HG02938 (cell line): ENCODE results near the gene CASZ1.

ENCODE experiments used
- ATAC-seq: cut with Tn5 transposase; IDR thresholded peaks from one replicate; pipeline ENCODE4 v1.9.1; 2021; ENCODE audit warnings: mild to moderate bottlenecking, moderate library complexity; ENCODE audit not compliant: unreplicated experiment

The CASZ1 gene

DNA sequence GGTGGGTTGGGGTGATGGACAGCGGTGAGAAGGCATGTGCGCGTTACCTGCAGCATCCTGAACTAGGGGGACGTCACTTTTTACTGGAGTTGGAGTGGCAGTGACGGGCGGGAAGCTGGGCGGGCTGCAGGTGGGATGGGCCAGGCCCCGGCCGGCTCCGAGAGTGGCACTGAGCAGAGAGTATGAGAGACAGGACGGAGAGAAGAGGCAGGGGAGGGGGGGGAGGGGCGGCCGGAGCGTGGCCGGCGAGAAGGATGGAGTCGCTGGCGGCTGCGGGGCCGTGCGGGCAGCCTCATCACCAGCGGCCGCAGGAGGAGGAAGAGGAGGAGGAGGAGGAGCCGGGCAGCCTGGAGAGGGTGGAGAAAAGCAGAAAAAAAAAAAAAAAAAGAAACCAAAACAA lies 154.5 kb downstream of the CASZ1 start:
- no peak for ATAC-seq

DNA sequence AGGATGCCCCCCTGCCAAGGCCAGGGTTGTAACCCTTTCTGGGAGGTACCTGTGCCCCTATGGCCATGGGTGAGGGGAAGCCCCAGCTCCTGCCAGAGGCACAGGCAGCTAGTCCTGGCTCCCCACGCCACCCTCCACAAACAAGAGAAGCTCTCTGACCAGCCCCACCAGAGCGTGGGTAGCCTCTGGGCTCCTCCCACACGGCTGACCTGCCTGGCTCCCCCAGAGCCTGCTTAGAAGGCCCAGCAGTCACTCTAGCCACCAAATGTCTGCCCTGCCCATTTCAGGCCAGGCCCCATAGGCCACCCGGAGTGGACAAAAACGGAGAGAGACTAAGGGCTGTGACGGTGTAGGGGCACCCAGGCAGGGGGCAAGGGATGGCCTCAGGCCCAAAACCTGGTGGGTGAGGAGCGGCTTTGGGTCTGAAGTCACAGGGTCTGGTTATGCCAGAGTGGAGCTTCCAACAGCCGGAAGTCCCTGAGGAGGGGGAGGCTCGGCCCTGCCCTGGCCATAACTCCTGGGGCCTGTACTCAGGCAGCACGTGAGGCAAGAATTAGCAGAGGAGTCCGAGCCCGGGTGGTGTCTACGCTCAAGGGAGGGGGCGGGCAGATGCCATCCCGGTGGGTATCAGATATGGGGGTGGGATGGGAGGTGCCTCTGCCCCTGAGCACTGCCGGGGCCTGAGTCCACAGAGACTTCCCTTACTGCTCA lies 155.4 kb downstream of the CASZ1 start:
- no peak for ATAC-seq

DNA sequence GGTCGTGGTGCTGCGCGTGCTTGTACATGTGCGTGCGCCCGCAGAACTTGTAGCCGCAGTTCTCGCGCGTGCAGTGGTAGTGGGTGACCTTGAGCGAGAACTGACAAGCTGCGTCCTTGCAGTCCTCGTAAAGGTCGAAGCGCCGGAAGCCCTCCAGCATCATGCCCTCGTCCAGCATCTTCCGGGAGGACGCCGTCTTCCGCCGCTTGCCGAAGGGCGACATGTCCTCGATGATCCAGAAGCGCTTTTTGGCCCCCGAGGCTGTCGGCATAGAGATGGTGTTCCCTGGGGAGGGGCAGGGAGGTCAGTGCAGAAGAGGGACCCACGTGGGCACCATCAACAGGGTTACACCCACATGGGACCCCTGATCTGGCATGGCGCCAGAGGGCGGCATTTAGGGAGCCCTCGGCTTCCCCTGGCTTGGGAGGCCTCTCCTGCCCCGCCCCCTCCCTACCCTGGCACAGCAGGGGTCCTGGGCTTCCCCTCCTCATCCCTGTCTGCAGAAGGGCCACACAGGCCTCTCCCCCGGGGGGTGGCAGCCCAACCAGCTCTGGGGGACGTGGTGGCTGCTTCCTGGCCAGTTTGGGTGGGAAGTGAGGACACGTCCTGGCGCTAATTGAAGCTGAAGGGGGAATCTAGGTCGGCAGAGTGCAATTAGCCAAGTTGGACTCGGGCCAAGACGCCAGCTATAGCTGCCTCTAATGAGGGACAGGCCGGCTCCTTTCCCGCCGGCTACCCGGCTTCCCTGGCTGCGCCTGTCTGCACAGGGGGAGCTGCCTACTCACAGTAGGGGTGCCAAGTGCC lies 156.5 kb downstream of the CASZ1 start:
- no peak for ATAC-seq

DNA sequence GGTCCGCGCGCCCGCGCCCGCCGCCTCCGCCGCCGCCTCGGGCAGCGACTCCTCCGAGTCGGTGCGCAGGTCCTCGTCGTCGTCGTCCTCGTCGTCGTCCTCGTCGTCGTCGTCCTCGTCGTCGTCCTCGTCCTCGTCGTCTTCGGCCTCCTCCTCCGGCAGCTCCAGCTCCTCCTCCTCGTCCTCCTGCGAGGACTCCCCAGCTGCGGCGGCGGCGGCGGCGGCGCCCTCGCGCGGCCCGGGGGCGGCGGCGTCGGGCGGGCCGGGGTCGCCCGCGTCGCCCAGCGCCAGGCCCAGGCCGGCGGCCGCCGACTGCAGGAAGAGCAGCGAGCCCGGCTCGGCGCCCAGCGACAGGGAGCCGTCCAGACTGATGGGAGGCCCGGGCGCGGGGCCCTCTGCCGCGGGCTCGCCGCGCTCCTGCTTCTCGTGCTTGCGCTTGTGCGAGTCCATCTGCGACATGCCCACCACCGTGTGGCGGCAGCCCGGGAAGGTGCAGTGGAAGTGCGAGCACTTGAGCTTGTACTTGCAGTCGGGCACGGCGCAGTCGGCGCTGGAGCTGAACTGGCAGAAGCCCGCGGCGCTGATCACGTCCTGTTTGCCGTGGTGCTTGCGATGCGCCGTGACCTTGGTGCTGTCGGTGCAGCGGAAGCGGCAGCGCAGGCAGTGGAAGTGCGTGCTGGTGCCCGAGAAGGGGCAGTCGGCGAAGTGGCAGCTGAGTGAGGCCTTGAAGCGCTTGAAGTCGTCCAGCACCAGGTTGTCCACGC lies 157.3 kb downstream of the CASZ1 start:
- ATAC-seq = no peak

DNA sequence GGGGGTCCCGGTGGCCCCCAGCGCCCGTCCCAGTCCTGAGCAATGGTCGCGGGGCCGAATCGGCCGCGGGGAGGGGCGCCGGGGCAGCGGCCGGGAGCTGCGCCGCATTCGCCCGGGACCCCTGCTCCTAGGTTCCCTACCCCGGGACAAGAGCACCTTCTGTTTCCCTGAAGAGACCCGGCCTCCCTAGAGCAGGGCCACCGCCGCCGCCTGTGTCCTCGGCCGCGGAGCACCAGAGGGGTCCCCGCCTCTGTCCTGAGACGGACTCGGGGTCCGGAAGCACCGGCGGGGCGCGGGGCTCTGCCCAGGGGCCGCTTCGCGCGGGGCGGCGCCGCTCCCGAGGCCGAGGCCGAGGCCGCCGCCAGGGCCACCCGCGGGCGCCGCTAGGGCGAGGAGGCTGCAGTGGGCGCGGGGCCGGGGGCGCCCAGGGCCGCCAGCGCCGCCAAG lies 157.9 kb downstream of the CASZ1 start:
- no peak for ATAC-seq

DNA sequence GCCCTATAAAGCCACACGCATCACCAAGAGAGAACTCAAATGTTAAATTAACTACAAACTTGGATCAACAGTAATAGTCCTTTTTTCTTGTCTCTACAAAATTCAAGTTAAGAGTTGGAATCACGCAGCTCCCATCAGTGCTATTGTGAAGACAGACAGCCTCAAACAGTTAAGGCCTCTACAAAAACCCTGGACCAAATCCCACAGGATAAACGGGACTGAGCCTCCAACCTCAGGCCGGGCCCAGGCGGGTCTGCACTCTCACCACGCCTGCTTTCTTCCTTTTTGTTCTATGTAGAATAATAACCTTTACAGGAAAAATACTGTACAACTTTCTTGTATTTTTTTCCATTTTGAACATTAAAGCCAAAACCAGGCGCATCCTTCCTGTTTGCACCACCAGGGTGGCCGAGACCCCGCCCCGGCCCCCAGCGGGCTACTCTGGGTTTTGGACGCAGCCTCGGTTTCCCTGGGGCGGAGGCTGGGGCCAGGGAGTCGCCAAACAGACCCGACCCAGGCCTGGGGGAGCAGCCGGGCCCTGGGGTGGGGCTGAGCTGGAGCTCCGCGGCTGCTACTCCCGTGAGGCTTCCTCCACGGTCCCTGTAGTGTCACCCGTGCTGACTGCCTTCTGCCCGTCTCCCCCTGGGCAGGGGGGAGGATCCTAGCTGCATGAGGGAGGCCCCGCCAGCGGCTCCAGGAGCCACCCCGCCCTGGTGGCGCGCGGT lies 158.4 kb downstream of the CASZ1 start:
- ATAC-seq = no peak

DNA sequence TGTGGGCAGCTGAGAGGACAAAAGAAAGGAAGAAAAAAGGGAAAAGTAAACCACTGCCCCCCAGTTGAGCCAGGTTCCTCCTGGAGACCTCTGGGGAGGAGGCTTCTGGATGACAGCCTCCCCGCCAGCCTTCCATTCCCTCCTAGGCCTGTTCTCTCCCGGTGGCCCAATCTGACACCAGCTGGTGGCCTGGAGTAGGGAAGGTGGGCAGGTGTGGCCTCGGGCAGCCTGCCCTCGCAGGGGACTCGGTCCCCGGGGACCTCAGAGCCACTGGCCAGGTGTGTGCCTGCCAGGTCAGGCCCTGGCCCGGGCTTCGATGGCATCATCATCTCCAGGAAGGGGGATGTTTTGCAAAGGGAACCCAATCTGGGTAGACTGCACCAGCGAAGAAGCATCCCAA lies 159.0 kb downstream of the CASZ1 start:
- ATAC-seq = no peak

DNA sequence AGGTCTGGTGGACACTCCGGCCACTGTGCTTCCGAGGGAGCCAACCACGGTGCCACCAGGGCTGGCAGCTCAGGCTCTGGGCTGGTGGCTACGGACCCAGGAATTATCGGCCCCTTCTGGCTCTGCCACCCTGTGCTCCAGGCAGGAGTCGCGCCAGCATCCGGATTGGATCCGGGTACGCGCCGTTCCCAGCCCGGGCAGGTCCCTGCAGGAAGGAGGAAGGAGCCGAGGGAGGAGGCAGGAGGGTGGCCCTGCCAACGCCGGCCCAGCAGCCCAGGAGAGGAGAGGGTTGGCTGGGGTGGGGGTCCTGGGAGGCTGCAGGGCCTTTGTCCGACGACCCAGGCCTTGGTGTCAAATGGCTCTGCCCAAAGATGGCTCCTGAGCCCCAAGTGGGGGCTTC lies 160.5 kb downstream of the CASZ1 start:
- no peak for ATAC-seq

DNA sequence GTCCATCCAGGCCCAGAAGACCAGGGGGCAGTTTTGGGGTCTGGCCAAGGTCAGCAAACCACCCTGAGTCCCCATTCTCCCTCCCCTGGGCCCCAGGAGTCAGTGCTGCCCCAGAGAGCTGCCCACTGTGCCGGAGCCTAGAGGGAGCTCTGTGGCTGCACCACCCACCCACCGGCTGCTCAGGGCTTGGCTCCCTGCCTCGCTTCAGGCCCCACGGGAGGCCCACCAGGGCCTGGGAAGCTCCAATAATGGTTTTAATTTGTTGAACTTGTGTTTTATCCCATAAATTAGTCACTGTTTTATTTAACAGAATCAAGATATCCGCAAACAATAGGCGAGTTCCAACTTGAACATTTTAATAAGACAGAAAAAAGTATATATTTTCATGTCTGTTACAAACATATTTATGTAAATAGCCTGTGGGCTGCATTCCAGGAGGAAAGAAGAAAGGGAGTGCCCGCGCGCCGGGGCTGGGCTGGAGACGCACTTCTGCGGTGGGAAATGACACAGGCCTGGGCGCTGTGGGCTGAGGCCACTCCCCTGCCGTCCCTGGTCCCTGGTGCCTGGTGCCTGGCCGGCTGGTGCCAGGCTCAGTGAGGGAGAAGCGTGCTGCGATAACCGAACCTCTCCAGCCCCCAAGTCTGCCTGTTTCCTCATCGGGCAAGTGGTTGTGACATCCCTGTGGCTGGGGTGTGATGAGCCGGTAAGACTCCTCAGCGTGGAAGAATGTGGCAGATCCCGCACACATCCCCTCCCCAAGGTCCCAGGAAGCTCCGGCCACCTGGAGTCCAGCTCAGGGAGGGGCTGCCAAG lies 161.2 kb downstream of the CASZ1 start:
- no peak for ATAC-seq

DNA sequence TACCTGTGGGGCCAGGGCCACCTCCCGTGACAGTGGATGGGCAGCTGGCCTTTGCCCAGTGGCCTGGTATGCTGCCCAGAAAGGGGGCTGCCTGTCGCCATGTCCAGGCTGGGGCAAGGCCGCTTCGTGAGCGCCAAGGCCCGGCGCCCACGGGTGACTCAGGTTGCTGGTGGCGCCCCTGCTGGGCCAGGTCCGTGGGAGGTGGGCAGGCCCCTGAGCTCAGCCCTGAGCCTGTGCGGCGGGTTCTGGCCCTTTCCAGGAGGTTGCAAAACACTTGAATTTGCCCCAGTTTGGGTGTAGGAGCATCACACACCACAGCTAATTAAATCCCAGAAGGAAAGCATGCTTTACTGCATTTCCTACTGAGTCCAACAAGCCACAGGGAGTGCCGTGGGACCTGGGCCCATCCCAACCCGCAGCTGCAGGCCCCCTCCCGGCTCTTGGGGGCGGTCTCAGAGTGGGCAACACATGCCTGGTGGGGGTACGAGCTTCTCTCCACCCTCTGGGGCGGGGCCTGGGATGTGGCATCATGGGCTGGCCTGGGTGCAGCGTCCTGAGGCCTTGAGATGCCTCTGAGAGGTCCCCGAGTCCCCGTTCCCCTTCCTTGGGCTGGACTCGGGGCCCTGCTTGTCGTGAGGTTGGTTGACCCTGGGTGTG lies 161.9 kb downstream of the CASZ1 start:
- ATAC-seq = no peak

DNA sequence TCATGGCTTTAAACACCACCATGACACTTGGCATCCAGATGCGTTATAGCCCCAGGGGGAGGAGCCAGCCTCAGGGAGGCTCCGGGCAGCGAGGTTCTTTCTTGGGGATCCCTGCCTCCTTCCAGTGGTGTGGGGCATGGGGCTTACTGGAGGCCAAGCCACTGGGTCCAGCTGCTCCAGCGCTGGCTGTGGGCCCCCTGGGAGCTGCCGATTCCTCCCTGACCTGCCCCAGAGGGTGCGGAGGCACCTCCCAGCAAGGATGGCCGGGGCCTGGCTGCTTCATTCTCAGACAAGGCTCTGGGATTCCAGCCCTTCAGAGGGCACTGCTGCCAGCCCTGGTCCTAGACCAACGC lies 162.4 kb downstream of the CASZ1 start:
- no peak for ATAC-seq

DNA sequence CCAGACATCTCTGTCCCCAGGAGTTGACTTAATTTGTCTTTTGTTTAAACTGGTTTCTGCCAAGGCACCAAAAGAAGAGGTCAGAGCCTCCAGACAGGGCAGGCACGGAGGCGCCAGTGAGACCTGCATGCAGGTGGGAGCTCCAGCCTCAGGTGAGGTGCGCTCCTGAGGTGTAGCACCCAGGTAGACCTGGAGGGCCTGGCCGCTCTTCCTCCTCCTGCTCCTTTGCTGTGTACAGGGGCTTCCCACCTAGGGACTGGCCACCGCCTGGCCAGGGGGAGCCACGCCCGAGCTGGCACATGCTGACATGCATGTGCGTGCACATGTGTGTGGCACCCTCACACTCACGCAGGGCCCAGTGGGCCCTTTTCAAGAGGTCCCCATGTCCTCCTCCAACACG lies 163.0 kb downstream of the CASZ1 start:
- no peak for ATAC-seq

DNA sequence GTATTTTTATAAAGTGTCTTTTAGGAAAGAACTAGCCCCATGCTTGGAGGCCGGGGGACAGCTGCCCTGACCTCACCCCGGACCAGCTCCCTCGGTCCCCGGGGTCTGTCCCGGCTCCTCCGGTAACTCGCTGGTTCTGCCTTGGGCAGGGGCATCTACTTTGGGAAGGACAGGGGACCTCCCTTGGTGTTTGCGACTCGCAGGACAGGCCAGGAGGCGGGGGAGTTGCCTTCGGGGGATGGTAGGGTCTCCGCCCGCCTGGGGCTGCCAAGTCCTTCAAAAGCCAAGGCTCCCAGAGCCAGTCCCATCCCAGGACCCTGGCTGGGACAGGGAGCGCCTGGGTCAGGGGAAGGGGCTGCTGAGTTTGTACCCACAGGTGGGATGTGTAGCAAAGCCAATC lies 163.8 kb downstream of the CASZ1 start:
- ATAC-seq = no peak

DNA sequence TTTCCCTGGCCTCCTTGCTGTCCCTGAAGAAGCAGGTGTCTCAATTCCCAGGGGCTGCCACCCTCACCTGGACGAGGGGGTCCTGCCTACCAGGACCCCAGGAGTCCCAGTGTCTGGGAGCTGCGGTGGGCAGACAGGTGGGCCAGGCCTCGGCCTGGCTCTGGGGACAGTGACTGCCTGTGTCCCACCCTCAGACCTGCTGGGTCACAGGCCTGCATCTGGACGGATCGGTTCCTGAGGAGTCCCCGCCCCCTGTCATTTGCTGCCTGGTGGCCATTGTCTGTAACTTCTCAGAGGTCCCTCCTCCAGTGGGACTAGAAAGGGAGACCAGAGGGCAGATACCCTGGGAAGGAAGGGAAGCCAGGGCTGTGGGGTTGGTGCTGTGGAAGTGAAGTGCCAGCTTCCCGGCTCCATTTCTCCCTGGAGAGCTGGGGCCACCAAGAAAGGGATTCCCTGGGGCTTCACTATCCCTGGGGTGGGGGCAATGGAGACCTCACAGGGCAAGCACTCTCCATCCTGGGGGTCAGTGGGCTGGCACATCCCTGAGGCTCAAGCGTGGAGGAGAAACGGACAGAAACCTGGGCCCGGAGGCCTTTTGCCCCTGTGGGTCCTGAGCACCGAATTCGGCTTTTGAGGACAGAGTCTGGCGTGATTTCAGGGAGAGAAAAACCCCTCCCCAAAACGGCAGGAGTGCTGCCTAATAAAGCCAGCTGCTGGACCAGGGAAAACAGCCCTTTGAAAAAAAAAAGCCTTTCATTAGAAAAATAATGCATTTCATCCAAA lies 164.4 kb downstream of the CASZ1 start:
- ATAC-seq = no peak

DNA sequence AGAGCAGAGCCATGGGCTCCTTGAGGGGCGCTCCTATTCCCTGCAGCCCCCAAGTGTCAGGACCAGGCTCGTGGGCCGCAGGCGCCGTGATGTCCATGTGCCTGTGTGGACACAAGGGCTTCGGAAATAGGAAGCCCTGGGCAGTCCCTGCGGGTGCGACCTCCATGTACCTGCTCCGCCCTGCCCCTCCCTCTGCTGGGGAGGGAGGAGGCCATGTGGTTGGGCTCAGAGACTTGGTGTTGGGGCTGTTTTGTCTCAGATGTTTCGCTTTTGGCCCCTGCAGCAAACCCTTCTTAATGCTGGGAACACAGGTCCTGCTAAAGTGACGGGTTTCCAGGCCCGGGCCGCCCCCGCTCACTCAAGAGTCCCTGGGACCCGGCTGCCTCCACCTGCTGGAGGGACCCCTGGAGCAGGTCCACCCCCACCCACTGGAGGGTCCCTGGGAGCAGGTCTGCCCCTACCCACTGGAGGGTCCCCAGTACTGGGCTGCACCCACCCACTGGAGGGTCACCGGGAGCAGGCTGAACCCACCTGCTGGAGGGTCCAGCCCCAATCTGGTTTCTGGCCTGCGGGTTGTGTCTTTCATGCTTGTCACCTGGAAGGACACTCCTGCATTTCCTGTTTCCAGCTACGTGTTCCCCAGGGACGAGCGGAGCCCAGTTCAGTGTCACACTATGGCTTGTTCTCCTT lies 165.2 kb downstream of the CASZ1 start:
- ATAC-seq = no peak

DNA sequence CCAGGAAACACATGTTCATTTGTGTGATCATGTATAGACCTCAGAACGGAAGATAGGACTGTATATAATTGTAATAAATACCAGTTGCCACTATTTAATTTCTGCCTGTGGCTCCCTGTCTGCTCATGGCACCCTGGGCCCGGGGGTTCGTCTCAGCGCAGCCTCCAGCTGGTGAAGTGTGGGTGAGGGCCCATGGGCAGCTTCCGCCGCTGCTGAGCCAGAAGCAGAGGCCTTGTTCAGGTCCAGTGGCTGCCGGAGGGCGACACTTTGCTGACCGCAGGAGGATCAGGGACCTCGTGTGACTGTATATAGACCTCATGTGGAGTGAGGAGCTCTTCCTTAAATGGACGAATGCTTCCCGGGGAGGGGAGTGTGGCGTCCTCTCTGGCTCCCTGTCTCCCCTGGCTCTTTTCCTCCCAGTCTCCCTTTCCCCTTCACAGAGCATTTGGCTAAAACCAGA lies 165.8 kb downstream of the CASZ1 start:
- ATAC-seq = no peak

DNA sequence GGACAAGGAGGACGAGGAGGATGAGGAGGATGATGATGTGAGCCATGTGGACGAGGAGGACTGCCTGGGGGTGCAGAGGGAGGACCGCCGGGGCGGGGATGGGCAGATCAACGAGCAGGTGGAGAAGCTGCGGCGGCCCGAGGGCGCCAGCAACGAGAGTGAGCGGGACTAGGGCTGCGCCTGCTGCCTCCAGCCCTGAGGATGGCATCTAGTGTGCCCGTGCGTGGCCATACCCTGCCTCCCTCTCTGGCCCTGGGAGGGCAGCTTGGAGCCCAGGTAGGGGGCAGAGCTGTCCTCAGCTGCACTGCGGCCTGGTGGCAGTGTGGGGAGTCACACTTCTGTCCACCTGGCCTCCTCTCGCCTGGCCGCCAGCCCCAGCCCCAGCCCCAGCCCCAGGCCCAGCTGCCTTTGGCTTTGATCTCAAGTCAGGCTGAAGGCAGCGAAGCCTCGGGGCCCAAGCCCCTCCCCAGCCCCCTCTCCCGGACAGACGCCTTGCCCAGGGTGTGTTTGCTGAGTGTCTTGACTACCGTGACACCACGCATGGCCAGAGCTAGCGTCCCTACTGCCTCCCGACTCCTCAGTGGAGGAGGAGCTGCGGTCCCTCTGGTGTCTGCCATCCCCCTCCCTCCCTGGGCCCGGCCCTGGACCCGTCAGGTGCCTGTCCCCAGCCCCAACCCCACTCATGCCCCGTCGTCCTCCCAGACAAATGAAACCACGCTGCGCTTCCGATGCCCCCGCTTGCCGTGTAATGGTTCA lies 166.5 kb downstream of the CASZ1 start:
- no peak for ATAC-seq
